Panc1 (cell line): ENCODE measurements around the gene WARS2.

ENCODE experiments used
- CTCF ChIP-seq: fragments of 450-650 bp; IDR thresholded peaks from 2 replicates; pipeline ENCODE4 v1.5.1; 2017; ENCODE audit warnings: mild to moderate bottlenecking
- POLR2AphosphoS5 ChIP-seq: IDR thresholded peaks from 2 replicates; pipeline ENCODE4 v1.6.1; 2012; ENCODE audit warnings: mild to moderate bottlenecking, low read depth, low read length, moderate library complexity

DNA sequence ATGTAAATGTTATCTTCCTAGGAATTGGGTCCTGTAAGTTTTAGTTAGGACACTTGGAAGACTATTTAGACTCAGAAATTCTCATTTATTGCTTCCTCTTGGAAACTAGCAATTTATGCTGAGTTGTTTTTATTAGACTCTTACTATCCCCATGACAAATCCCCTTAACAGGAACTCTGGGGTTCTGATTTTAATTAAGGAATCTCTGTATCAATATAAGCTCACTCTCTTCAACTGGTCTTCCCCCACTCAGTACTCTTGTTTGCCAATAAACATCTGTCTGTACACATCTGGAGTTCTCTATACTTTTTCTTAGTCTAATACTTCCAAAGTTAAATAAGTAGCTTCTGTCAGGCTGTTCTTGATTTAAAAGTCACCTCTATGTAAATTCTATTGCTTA lies 88.2 kb downstream of the WARS2 start:
- no peak for TF ChIP-seq CTCF
- TF ChIP-seq POLR2AphosphoS5, result no peak
